ENCODE data around the gene STPG2.

DNA sequence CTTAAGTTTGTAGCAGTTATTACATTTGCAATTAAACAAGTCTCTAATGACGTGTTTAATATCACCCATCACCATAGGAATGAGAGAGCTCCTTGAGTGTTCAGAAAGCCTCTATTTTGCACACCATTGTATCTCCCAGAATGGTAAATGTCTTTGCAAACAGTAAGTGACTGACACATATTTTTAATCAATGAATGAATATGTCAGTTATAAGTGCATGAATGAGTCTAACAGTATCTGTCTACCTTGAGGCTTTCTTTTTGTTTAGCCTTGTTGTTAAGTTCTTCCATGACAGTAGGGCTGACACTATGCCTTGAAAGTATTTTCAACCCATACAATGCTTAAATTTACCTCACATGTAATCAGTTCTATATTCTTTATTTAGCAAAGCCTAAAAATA lies 292.2 kb downstream of the STPG2 start:
- TF ChIP-seq, protein P1, sequence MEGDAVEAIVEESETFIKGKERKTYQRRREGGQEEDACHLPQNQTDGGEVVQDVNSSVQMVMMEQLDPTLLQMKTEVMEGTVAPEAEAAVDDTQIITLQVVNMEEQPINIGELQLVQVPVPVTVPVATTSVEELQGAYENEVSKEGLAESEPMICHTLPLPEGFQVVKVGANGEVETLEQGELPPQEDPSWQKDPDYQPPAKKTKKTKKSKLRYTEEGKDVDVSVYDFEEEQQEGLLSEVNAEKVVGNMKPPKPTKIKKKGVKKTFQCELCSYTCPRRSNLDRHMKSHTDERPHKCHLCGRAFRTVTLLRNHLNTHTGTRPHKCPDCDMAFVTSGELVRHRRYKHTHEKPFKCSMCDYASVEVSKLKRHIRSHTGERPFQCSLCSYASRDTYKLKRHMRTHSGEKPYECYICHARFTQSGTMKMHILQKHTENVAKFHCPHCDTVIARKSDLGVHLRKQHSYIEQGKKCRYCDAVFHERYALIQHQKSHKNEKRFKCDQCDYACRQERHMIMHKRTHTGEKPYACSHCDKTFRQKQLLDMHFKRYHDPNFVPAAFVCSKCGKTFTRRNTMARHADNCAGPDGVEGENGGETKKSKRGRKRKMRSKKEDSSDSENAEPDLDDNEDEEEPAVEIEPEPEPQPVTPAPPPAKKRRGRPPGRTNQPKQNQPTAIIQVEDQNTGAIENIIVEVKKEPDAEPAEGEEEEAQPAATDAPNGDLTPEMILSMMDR (conservative IDR thresholded peaks at IDR 0.05; ENCODE audit: low read depth, low read length), result no peak
- no peak for TF ChIP-seq POLR2A (IDR thresholded peaks at IDR 0.05; ENCODE audit: low read depth, low read length)
- no peak for TF ChIP-seq RFX5 (IDR thresholded peaks at IDR 0.05; ENCODE audit: low read depth, low read length)
- no peak for TF ChIP-seq RAD21 (IDR thresholded peaks at IDR 0.05; ENCODE audit: low read length)
- TF ChIP-seq CHD1 (IDR thresholded peaks at IDR 0.05; ENCODE audit: low read depth, low read length), result no peak
